Measurements from ENCODE around the gene CCNB1IP1. TPM values are rescaled to one million over a fixed set of nuclear protein-coding genes. Genes with fewer than 3 reads are reported as not detected.
"Not testable (repeated sequence)": the region's sequence is repeated elsewhere in the genome, so short reads cannot be mapped to it uniquely, and the experiment has no call there.

Gene CCNB1IP1
- total and polyA plus RNA-seq, 2 of the 8 experiments (the other 6 are each of a cell fraction or from before 2014, with no cell fraction given) = 173 to 277 TPM

DNA sequence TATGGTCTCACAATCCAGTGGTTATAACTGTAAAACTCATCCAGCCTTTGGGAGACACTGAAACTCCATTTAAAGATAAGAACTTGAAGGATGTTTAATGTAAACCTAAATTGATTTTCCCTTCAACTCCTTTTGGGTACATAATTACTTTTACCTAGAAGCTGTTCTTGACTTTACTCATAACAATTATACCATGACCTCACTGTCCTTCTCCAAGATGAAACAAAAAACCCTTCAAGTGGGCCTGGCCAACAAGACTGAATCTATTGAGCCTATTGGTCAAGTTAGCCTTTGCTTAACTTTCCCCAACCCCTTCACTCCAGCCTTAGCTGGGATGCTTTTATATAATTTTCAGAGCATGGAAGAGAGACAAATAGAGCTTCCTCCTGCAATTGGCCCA lies 32.8 kb upstream of the CCNB1IP1 start (continued):
- no peak for TF ChIP-seq SUZ12 (IDR thresholded peaks at IDR 0.05; ENCODE audit: low read length)
- no peak for TF ChIP-seq BCL11A (IDR thresholded peaks at IDR 0.05; ENCODE audit: low read depth in 2 of 2, low read length in 2 of 2)

DNA sequence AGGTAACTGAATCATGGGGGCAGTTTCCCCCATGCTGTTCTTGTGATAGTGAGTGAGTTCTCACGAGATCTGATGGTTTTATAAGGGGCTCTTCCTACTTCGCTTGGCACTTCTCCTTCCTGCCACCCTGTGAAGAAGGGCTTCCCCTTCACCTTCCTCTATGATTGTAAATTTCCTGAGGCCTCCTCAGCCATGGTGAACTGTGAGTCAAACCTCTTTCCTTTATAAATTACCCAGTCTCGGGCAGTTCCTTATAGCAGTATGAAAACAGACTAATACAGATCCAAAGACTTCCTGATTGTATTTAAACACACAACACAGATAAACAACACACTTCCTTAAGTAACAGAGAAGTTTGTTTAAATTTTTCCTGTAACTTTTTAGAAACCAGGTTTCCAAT lies 25.4 kb upstream of the CCNB1IP1 start:
- H3K9me3 ChIP-seq (ENCODE audit: insufficient read depth in 2 of 2, low read depth in 1 of 2, low read length in 1 of 2); H2BK5ac ChIP-seq (ENCODE audit: low read depth, low read length); H3K23me2 ChIP-seq (ENCODE audit: low read depth, low read length); H3K4me1 ChIP-seq (replicated peaks in 1 of 4; ENCODE audit: control insufficient read depth in 3 of 4, insufficient read depth in 4 of 4, low read length in 3 of 4); CTCF ChIA-PET (ENCODE audit: partially characterized antibody); H3K4me2 ChIP-seq (ENCODE audit: insufficient read depth in 1 of 2, low read depth in 2 of 2, low read length in 2 of 2); H3K27ac ChIP-seq (ENCODE audit: low read depth, low read length); POLR2A ChIA-PET (ENCODE audit: partially characterized antibody); H3K79me1 ChIP-seq (ENCODE audit: low read depth, low read length); H3K4ac ChIP-seq (replicated peaks; ENCODE audit: insufficient read length, low read depth, low read length); H3K27me3 ChIP-seq (replicated peaks in 1 of 4; ENCODE audit: control insufficient read depth in 3 of 4, extremely low read depth in 1 of 4, insufficient read depth in 3 of 4, low read length in 3 of 4); H3K56ac ChIP-seq (replicated peaks; ENCODE audit: insufficient read length, low read depth, low read length); DNase-seq (ENCODE audit: low read depth in 1 of 2, low spot score in 2 of 2); H4K5ac ChIP-seq (ENCODE audit: insufficient read length, low read depth, low read length); H4K91ac ChIP-seq (replicated peaks; ENCODE audit: insufficient read length, low read length); H2BK20ac ChIP-seq (ENCODE audit: low read length); H3K4me3 ChIP-seq (ENCODE audit: extremely low read depth in 1 of 4, insufficient read depth in 2 of 4, low read depth in 3 of 4, low read length in 4 of 4); H2BK12ac ChIP-seq (ENCODE audit: low read depth, low read length); H3K18ac ChIP-seq (ENCODE audit: extremely low read depth, low read length); H3K23ac ChIP-seq (ENCODE audit: insufficient read length); H3K79me2 ChIP-seq (ENCODE audit: control insufficient read depth in 1 of 2, insufficient read depth in 2 of 2, low read length in 2 of 2); H4K8ac ChIP-seq (ENCODE audit: extremely low read depth, insufficient read depth, low read length); H3K14ac ChIP-seq (ENCODE audit: insufficient read length); FAIRE-seq; H2BK15ac ChIP-seq (ENCODE audit: low read length); H4K20me1 ChIP-seq (replicated peaks in 1 of 2; ENCODE audit: control insufficient read depth in 1 of 2, insufficient read depth in 2 of 2, low read length in 2 of 2); H3K9ac ChIP-seq (replicated peaks in 1 of 4; ENCODE audit: extremely low read depth in 1 of 4, low read depth in 3 of 4, low read length in 3 of 4); H2AK5ac ChIP-seq (ENCODE audit: low read depth, low read length); H2BK120ac ChIP-seq (replicated peaks; ENCODE audit: low read depth, low read length); H2AFZ ChIP-seq (ENCODE audit: low read length): not testable (repeated sequence)
- H3K36me3 ChIP-seq (ENCODE audit: control insufficient read depth in 2 of 4, insufficient read depth in 4 of 4, low read length in 3 of 4) = peaks cover 18 to 48% (median 43%) of the 10 kb centered on the region in 4 experiments
- WGBS, 2 experiments (ENCODE audit: extremely low coverage in 1 of 2, insufficient coverage in 1 of 2, insufficient read length in 1 of 2, insufficient replicate concordance in 2 of 2, low coverage in 1 of 2, low lambda C conversion rate in 2 of 2, missing lambda C conversion rate in 1 of 2) = 96% methylated on average over 3 of the region's 3 CpGs; no CpG with 5 or more reads in 1 of the 2 experiments
